HCT116 (cell line): ENCODE data around the gene POLA2. TPM values are rescaled to one million over a fixed set of nuclear protein-coding genes. Genes with fewer than 3 reads are reported as not detected.

Experiments
- ATAC-seq: fragments of 200-7000 bp; cut with Tn5 transposase; 2 replicates; pipeline ENCODE4 v1.9.1; 2020; ENCODE audit warnings: mild to moderate bottlenecking, moderate library complexity
- BruUV-seq: library from RNA; stranded (reverse); fragments of 400-500 nt; replicated peaks from 2 replicates; lab custom pipeline; 2021; lab: Mats Ljungman, UMichigan
- CTCF ChIA-PET: fragments of 300-600 bp; sonication (Branson Sonifier 250); formaldehyde crosslinking; loops from one replicate; lab custom pipeline; 2021; ENCODE audit warnings: antibody characterized with exemption; lab: Charles Lee
- POLR2A ChIA-PET: fragments of 300-600, 350-600 bp; sonication (Branson Sonifier 250); formaldehyde crosslinking; loops from one replicate; lab custom pipeline; 2021; ENCODE audit warnings: antibody characterized with exemption; lab: Charles Lee
- RAD21 ChIA-PET, 2 experiments: fragments of 300-600 bp; sonication (Branson Sonifier 250); formaldehyde crosslinking; loops; one replicate each; lab custom pipeline; 2023; ENCODE audit warnings: low total read pairs in 2 of 2; ENCODE audit not compliant: uncharacterized antibody in 2 of 2, unreplicated experiment in 2 of 2, low non-redundant PET in 1 of 2; lab: Charles Lee
- DNase-seq: peaks from one replicate; pipeline ENCODE4 v3.0.0-alpha.2; 2010; ENCODE audit warnings: low read depth, low spot score
- H2AFZ ChIP-seq: fragments of 200-600 bp; shearing (Covaris generic), sonication (generic); 2 replicates; pipeline ENCODE4 v1.6.1; 2017; ENCODE audit warnings: low read depth, mixed run types, mixed read lengths, antibody characterized with exemption, low read length; ENCODE audit not compliant: poor library complexity, severe bottlenecking
- H3K27ac ChIP-seq: 2 replicates; pipeline ENCODE4 v1.5.1; 2012; ENCODE audit warnings: low read depth, low read length
- H3K27me3 ChIP-seq: fragments of 200-600 bp; sonication (generic); 2 replicates; pipeline ENCODE4 v1.6.1; 2016; ENCODE audit warnings: mixed run types, low read length, mixed read lengths; ENCODE audit not compliant: insufficient read depth
- H3K36me3 ChIP-seq, 2 experiments: fragments of 200-500 bp in 1 of 2; fragments of 200-600 bp in 1 of 2; sonication (Bioruptor generic) in 1 of 2; sonication (generic) in 1 of 2; 2 replicates each; pipeline versions ENCODE4 v1.5.1 to v1.6.1; 2014 to 2016; ENCODE audit warnings: low read length in 2 of 2, inconsistent platforms in 1 of 2, mixed read lengths in 1 of 2, mixed run types in 1 of 2; ENCODE audit not compliant: insufficient read depth in 2 of 2, control insufficient read depth in 1 of 2
- H3K4me1 ChIP-seq, 2 experiments: fragments of 200-600 bp in 1 of 2; sonication (generic) in 1 of 2; 2 replicates each; pipeline versions ENCODE4 v1.5.1 to v1.6.1; 2012 to 2017; ENCODE audit warnings: low read length in 2 of 2, inconsistent platforms in 1 of 2, mild to moderate bottlenecking in 1 of 2, mixed read lengths in 1 of 2, mixed run types in 1 of 2, moderate library complexity in 1 of 2; ENCODE audit not compliant: insufficient read depth in 2 of 2, control insufficient read depth in 1 of 2
- H3K4me2 ChIP-seq: fragments of 200-600 bp; sonication (generic); 2 replicates; pipeline ENCODE4 v1.6.1; 2017; ENCODE audit warnings: mixed run types, low read length, mixed read lengths
- H3K4me3 ChIP-seq, 2 experiments: fragments of 200-600 bp in 1 of 2; sonication (generic) in 1 of 2; replicated peaks in 1 of 2; 2 replicates each; pipeline ENCODE4 v1.5.1; 2011 to 2016; ENCODE audit warnings: low read length in 2 of 2, control low read depth in 1 of 2, low read depth in 1 of 2, mild to moderate bottlenecking in 1 of 2, mixed read lengths in 1 of 2, mixed run types in 1 of 2
- H3K79me2 ChIP-seq: fragments of 200-600 bp; sonication (generic); 2 replicates; pipeline ENCODE4 v1.6.1; 2017; ENCODE audit warnings: mild to moderate bottlenecking, mixed run types, low read length, moderate library complexity, mixed read lengths; ENCODE audit not compliant: insufficient read depth
- H3K9ac ChIP-seq: fragments of 200-600 bp; sonication (generic); 2 replicates; pipeline ENCODE4 v1.6.1; 2016; ENCODE audit warnings: low read length, mixed read lengths
- H3K9me2 ChIP-seq: fragments of 200-600 bp; sonication (generic), shearing (Covaris generic); 2 replicates; pipeline ENCODE4 v1.6.1; 2017; ENCODE audit warnings: mixed run types, mild to moderate bottlenecking, moderate library complexity; ENCODE audit not compliant: insufficient read depth
- H3K9me3 ChIP-seq, 2 experiments: fragments of 200-500 bp in 1 of 2; fragments of 200-600 bp in 1 of 2; sonication (Bioruptor generic) in 1 of 2; sonication (generic) in 1 of 2; 2 replicates each; pipeline ENCODE4 v1.6.1; 2014 to 2017; ENCODE audit warnings: low read length in 2 of 2, mixed read lengths in 2 of 2, inconsistent platforms in 1 of 2, low read depth in 1 of 2, mild to moderate bottlenecking in 1 of 2, mixed run types in 1 of 2, moderate library complexity in 1 of 2; ENCODE audit not compliant: control insufficient read depth in 1 of 2, insufficient read depth in 1 of 2
- H4K20me1 ChIP-seq: fragments of 200-600 bp; sonication (generic), shearing (Covaris generic); 2 replicates; pipeline ENCODE4 v1.6.1; 2017; ENCODE audit warnings: mixed run types, mild to moderate bottlenecking, moderate library complexity; ENCODE audit not compliant: insufficient read depth
- CBX3 ChIP-seq: IDR thresholded peaks from 2 replicates; pipeline ENCODE4 v1.6.1; 2012; ENCODE audit warnings: low read depth
- CEBPB ChIP-seq: IDR thresholded peaks from 2 replicates; pipeline ENCODE4 v1.6.1; 2012; ENCODE audit warnings: low read depth
- EGR1 ChIP-seq: IDR thresholded peaks from 2 replicates; pipeline ENCODE4 v1.6.1; 2012; ENCODE audit warnings: low read depth
- ELF1 ChIP-seq: IDR thresholded peaks from 2 replicates; pipeline ENCODE4 v1.6.1; 2012; ENCODE audit warnings: low read depth, borderline replicate concordance
- EZH2phosphoT487 ChIP-seq: fragments of 200-600 bp; IDR thresholded peaks from 2 replicates; pipeline ENCODE4 v1.6.1; 2018; ENCODE audit warnings: antibody characterized with exemption, borderline replicate concordance
- POLR2A ChIP-seq: IDR thresholded peaks from 2 replicates; pipeline ENCODE4 v1.7.0; 2011; ENCODE audit warnings: borderline replicate concordance; ENCODE audit not compliant: insufficient read depth, insufficient read length; ENCODE audit errors: extremely low read depth
- POLR2AphosphoS5 ChIP-seq: IDR thresholded peaks from 2 replicates; pipeline ENCODE4 v1.6.1; 2011; ENCODE audit warnings: mild to moderate bottlenecking, low read depth, low read length, moderate library complexity
- SIN3A ChIP-seq: IDR thresholded peaks from 2 replicates; pipeline ENCODE4 v1.6.1; 2012; ENCODE audit warnings: low read depth
- SP1 ChIP-seq: IDR thresholded peaks from 2 replicates; pipeline ENCODE4 v1.6.1; 2012; ENCODE audit warnings: low read depth
- SRF ChIP-seq: IDR thresholded peaks from 2 replicates; pipeline ENCODE4 v1.6.1; 2012; ENCODE audit warnings: low read depth
- TCF7L2 ChIP-seq: IDR thresholded peaks from 2 replicates; pipeline ENCODE4 v1.7.0; 2011; ENCODE audit warnings: borderline replicate concordance, inconsistent platforms; ENCODE audit not compliant: insufficient read depth, insufficient read length; ENCODE audit errors: extremely low read depth
- YY1 ChIP-seq: IDR thresholded peaks from 2 replicates; pipeline ENCODE4 v1.6.1; 2011; ENCODE audit warnings: low read length, low read depth, moderate library complexity, mild to moderate bottlenecking; ENCODE audit not compliant: insufficient replicate concordance; ENCODE audit errors: extremely low read depth
- ZFX ChIP-seq: fragments of 450-650 bp; IDR thresholded peaks from 2 replicates; pipeline ENCODE4 v1.6.1; 2017
- ZNF274 ChIP-seq: fragments of 200-500 bp; sonication (Bioruptor generic); IDR thresholded peaks from 2 replicates; pipeline ENCODE4 v1.6.1; 2014; ENCODE audit warnings: mild to moderate bottlenecking, low read depth, low read length, inconsistent platforms
- intact Hi-C: fragments of 100-400 bp; cut with micrococcal nuclease; formaldehyde crosslinking; loops from 2 replicates; pipeline ENCODE4 v1.10.0; 2022
- total RNA-seq: library from RNA; stranded (reverse); gene quantifications from one replicate; pipeline ENCODE4 v1.2.1, GENCODE V29; 2021; ENCODE audit not compliant: unreplicated experiment
- TF ChIP-seq, protein P1 (sequence below): IDR thresholded peaks from 2 replicates; pipeline ENCODE4 v1.6.1; 2012
- TF ChIP-seq, protein P2 (sequence below): IDR thresholded peaks from 2 replicates; pipeline ENCODE4 v1.6.1; 2011; ENCODE audit warnings: mild to moderate bottlenecking, low read length, moderate library complexity; ENCODE audit not compliant: insufficient replicate concordance; ENCODE audit errors: extremely low read depth

Gene POLA2
- total RNA-seq, 1 experiment from 2014 or later, result 20.0 TPM

DNA sequence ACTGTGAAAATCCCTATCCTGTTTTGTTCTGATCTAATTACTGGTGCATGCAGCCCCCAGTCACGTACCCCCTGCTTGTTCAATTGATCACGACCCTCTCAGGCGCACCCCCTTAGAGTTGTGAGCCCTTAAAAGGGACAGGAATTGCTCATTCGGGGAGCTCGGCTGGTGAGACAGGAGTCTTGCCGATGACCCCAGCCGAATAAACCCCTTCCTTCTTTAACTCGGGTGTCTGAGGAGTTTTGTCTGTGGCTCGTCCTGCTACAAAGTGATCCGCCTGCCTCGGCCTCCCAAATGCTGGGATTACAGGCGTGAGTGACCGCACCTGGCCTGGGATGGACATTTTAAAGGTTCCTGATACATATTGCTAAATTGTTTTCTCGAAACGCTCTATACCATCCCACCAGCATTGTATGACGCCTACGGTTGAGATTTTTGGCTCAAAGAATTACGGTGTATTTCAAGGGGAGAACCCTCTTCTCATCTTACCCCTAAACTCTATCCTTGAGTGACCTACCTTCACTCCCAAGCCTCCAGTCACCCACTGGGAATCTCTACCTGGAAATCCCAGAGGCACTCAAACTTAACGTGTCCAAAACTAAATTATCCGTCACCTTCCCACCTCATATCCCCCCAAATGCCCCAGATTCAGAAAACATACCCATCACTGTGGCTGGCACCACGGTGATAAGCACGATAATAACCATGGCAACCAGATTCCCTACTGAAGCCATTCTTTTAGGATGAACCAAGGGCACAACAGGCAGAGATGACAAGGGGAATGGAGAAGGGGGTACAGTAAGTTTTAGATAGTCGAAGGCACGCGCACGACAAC lies 789 bp upstream of the POLA2 start:
- TSS peak; percentile 98 for BruUV-seq
- H3K9ac ChIP-seq, result peak overlapping the region; percentile 93
- H4K20me1 ChIP-seq, result no peaks in the 10 kb centered on the region
- ATAC-seq, result peak; percentile 44
- H3K9me2 ChIP-seq, result no peaks in the 10 kb centered on the region
- no peak overlapping the region for H2AFZ ChIP-seq
- H3K79me2 ChIP-seq, result peaks cover 34% of the 10 kb centered on the region
- H3K36me3 ChIP-seq, result no peaks in the 10 kb centered on the region; a peak in 1 of 4 replicates
- intact Hi-C loops, result no loop called here
- POLR2A ChIA-PET, result interaction anchor here (0.9 to 2.4 kb wide), 5 partner anchors 13 to 405 kb away, joined by 3 to 10 read pairs (median 4); partner anchors contain the start of genes DPF2 and SYVN1
- peak overlapping the region; percentile 90 for H3K27ac ChIP-seq
- no peaks in the 10 kb centered on the region for H3K9me3 ChIP-seq
- TF ChIP-seq SP1, result no peak
- TF ChIP-seq EZH2phosphoT487, result no peak
- TF ChIP-seq, protein P1, sequence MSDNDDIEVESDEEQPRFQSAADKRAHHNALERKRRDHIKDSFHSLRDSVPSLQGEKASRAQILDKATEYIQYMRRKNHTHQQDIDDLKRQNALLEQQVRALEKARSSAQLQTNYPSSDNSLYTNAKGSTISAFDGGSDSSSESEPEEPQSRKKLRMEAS, result no peak
- no peak for TF ChIP-seq CBX3
- no peak for TF ChIP-seq TCF7L2
- TF ChIP-seq ZNF274, result no peak
- TF ChIP-seq POLR2AphosphoS5, result no peak
- TF ChIP-seq ZFX, result no peak
- TF ChIP-seq, protein P2, sequence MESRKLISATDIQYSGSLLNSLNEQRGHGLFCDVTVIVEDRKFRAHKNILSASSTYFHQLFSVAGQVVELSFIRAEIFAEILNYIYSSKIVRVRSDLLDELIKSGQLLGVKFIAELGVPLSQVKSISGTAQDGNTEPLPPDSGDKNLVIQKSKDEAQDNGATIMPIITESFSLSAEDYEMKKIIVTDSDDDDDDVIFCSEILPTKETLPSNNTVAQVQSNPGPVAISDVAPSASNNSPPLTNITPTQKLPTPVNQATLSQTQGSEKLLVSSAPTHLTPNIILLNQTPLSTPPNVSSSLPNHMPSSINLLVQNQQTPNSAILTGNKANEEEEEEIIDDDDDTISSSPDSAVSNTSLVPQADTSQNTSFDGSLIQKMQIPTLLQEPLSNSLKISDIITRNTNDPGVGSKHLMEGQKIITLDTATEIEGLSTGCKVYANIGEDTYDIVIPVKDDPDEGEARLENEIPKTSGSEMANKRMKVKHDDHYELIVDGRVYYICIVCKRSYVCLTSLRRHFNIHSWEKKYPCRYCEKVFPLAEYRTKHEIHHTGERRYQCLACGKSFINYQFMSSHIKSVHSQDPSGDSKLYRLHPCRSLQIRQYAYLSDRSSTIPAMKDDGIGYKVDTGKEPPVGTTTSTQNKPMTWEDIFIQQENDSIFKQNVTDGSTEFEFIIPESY, result no peak
- no peak for TF ChIP-seq SRF
- TF ChIP-seq ELF1, result no peak; the same call in 1 of the 2 replicates
- no peak for TF ChIP-seq SIN3A
- no peak for TF ChIP-seq POLR2A
- TF ChIP-seq EGR1, result no peak
- no peak for TF ChIP-seq YY1
- TF ChIP-seq CEBPB, result no peak
- CTCF ChIA-PET, result interaction anchor here (0.9 to 2.1 kb wide), 3 partner anchors 11 to 149 kb away, joined by 4 to 7 read pairs (median 5); partner anchors contain the start of gene TM7SF2
- peak overlapping the region; percentile 81 to 90 for H3K4me3 ChIP-seq
- RAD21 ChIA-PET, result no interaction called here
- no peak for DNase-seq
- H3K4me2 ChIP-seq, result peak overlapping the region; percentile 84
- H3K27me3 ChIP-seq, result no peaks in the 10 kb centered on the region
- H3K4me1 ChIP-seq, result peaks cover 7 to 18% of the 10 kb centered on the region in 2 experiments; a peak in 3 of 4 replicates
